Measurements from ENCODE around the gene KRTAP4-3. TPM values are rescaled to one million over a fixed set of nuclear protein-coding genes. Genes with fewer than 3 reads are reported as not detected.

Gene KRTAP4-3
- total RNA-seq (2022; extraction: Qiagen RNA extraction; ENCODE audit: low read depth) = not detected in 5 replicates

GRCh38 chr17:41168121-41168520 is at the start of gene KRTAP4-3:
TSS of gene KRTAP4-3 (minus strand) at chr17:41168221. CDS start at chr17:41168172, 49 bp downstream.

GRCh38 chr17:41189837-41190318 is 21.9 kb upstream of the KRTAP4-3 start, which contains the start of gene KRTAP9-1:
TSS of gene KRTAP9-1 (plus strand) at chr17:41189887. CDS start at chr17:41189887, 0 bp downstream.

GRCh38 chr17:41184480-41184961 is 16.5 kb upstream of the KRTAP4-3 start, which contains the start of gene KRTAP4-1:
TSS of gene KRTAP4-1 (minus strand) at chr17:41184911. CDS start at chr17:41184854, 57 bp downstream.

GRCh38 chr17:41177727-41178271 is 9.8 kb upstream of the KRTAP4-3 start, which contains the start of gene KRTAP4-2:
TSS of gene KRTAP4-2 (minus strand) at chr17:41178221. CDS start at chr17:41178164, 57 bp downstream.

GRCh38 chr17:41160648-41161047 is 7.4 kb downstream of the KRTAP4-3 start, which contains the start of gene KRTAP4-4:
TSS of gene KRTAP4-4 (minus strand) at chr17:41160748. CDS start at chr17:41160691, 57 bp downstream.

GRCh38 chr17:41149652-41149985 is 18.4 kb downstream of the KRTAP4-3 start, which contains the start of gene KRTAP4-5:
TSS of gene KRTAP4-5 (minus strand) at chr17:41149825. CDS start at chr17:41149767, 58 bp downstream.

GRCh38 chr17:41140360-41141131 is 27.5 kb downstream of the KRTAP4-3 start, which contains the start of gene KRTAP4-6:
TSS of gene KRTAP4-6 (minus strand) at chr17:41140544. CDS start at chr17:41140487, 57 bp downstream.

GRCh38 chr17:41123991-41124371 is 44.0 kb downstream of the KRTAP4-3 start, which contains the start of gene KRTAP4-12:
TSS of gene KRTAP4-12 (minus strand) at chr17:41124182. CDS start at chr17:41124122, 60 bp downstream.

GRCh38 chr17:41117846-41118386 is 50.1 kb downstream of the KRTAP4-3 start, which contains the start of gene KRTAP4-11:
TSS of gene KRTAP4-11 (minus strand) at chr17:41118373. CDS start at chr17:41118315, 58 bp downstream.

Other genes starting within 250 kb of the KRTAP4-3 start
- gene KRT23, start 230.6 kb downstream of the KRTAP4-3 start, total RNA-seq (2022; extraction: Qiagen RNA extraction; ENCODE audit: low read depth) = 0.06 to 0.30 TPM (median 0.08 TPM) in 3 of 5 replicates, not detected in the others
- gene KRT39, start 201.3 kb downstream of the KRTAP4-3 start, total RNA-seq (2022; extraction: Qiagen RNA extraction; ENCODE audit: low read depth) = not detected in 5 replicates
- not detected in 5 replicates for gene KRT40, start 183.9 kb downstream of the KRTAP4-3 start, total RNA-seq (2022; extraction: Qiagen RNA extraction; ENCODE audit: low read depth)
- gene KRTAP3-3, start 174.1 kb downstream of the KRTAP4-3 start, total RNA-seq (2022; extraction: Qiagen RNA extraction; ENCODE audit: low read depth) = not detected in 5 replicates
- 0.36 to 0.50 TPM (median 0.42 TPM) in 3 of 5 replicates, not detected in the others for gene KRTAP3-2, start 168.3 kb downstream of the KRTAP4-3 start, total RNA-seq (2022; extraction: Qiagen RNA extraction; ENCODE audit: low read depth)
- gene KRTAP3-1, start 159.1 kb downstream of the KRTAP4-3 start, total RNA-seq (2022; extraction: Qiagen RNA extraction; ENCODE audit: low read depth) = not detected in 5 replicates
- gene KRTAP1-5, start 141.0 kb downstream of the KRTAP4-3 start, total RNA-seq (2022; extraction: Qiagen RNA extraction; ENCODE audit: low read depth) = not detected in 5 replicates
- gene KRTAP1-4, start 138.0 kb downstream of the KRTAP4-3 start, total RNA-seq (2022; extraction: Qiagen RNA extraction; ENCODE audit: low read depth) = not detected in 5 replicates
- not detected in 5 replicates for gene KRTAP1-3, start 133.3 kb downstream of the KRTAP4-3 start, total RNA-seq (2022; extraction: Qiagen RNA extraction; ENCODE audit: low read depth)
- gene KRTAP1-1, start 126.8 kb downstream of the KRTAP4-3 start, total RNA-seq (2022; extraction: Qiagen RNA extraction; ENCODE audit: low read depth) = not detected in 5 replicates
- gene KRTAP2-1, start 120.9 kb downstream of the KRTAP4-3 start, total RNA-seq (2022; extraction: Qiagen RNA extraction; ENCODE audit: low read depth) = not detected in 5 replicates
- not detected in 5 replicates for gene KRTAP2-2, start 113.0 kb downstream of the KRTAP4-3 start, total RNA-seq (2022; extraction: Qiagen RNA extraction; ENCODE audit: low read depth)
- not detected in 5 replicates for gene KRTAP2-3, start 108.1 kb downstream of the KRTAP4-3 start, total RNA-seq (2022; extraction: Qiagen RNA extraction; ENCODE audit: low read depth)
- gene KRTAP2-4, start 102.3 kb downstream of the KRTAP4-3 start, total RNA-seq (2022; extraction: Qiagen RNA extraction; ENCODE audit: low read depth) = not detected in 5 replicates
- not detected in 5 replicates for gene KRTAP4-7, start 84.1 kb downstream of the KRTAP4-3 start, total RNA-seq (2022; extraction: Qiagen RNA extraction; ENCODE audit: low read depth)
- 0.08 TPM in 1 of 5 replicates, not detected in the others for gene KRTAP4-8, start 70.1 kb downstream of the KRTAP4-3 start, total RNA-seq (2022; extraction: Qiagen RNA extraction; ENCODE audit: low read depth)
- gene KRTAP4-16, start 66.0 kb downstream of the KRTAP4-3 start, total RNA-seq (2022; extraction: Qiagen RNA extraction; ENCODE audit: low read depth) = not detected in 5 replicates
- not detected in 5 replicates for gene KRTAP4-9, start 62.8 kb downstream of the KRTAP4-3 start, total RNA-seq (2022; extraction: Qiagen RNA extraction; ENCODE audit: low read depth)
- not detected in 5 replicates for gene KRTAP4-11, start 49.8 kb downstream of the KRTAP4-3 start, total RNA-seq (2022; extraction: Qiagen RNA extraction; ENCODE audit: low read depth)
- gene KRTAP4-12, start 44.0 kb downstream of the KRTAP4-3 start, total RNA-seq (2022; extraction: Qiagen RNA extraction; ENCODE audit: low read depth) = not detected in 5 replicates
- gene KRTAP4-6, start 27.7 kb downstream of the KRTAP4-3 start, total RNA-seq (2022; extraction: Qiagen RNA extraction; ENCODE audit: low read depth) = not detected in 5 replicates
- gene KRTAP4-5, start 18.4 kb downstream of the KRTAP4-3 start, total RNA-seq (2022; extraction: Qiagen RNA extraction; ENCODE audit: low read depth) = not detected in 5 replicates
- not detected in 5 replicates for gene KRTAP4-4, start 7.5 kb downstream of the KRTAP4-3 start, total RNA-seq (2022; extraction: Qiagen RNA extraction; ENCODE audit: low read depth)
- not detected in 5 replicates for gene KRTAP4-2, start 10.0 kb upstream of the KRTAP4-3 start, total RNA-seq (2022; extraction: Qiagen RNA extraction; ENCODE audit: low read depth)
- gene KRTAP4-1, start 16.7 kb upstream of the KRTAP4-3 start, total RNA-seq (2022; extraction: Qiagen RNA extraction; ENCODE audit: low read depth) = 0.17 to 0.25 TPM (median 0.24 TPM) in 4 of 5 replicates, not detected in the other
- not detected in 5 replicates for gene KRTAP9-1, start 21.7 kb upstream of the KRTAP4-3 start, total RNA-seq (2022; extraction: Qiagen RNA extraction; ENCODE audit: low read depth)
- not detected in 5 replicates for gene KRTAP9-2, start 58.4 kb upstream of the KRTAP4-3 start, total RNA-seq (2022; extraction: Qiagen RNA extraction; ENCODE audit: low read depth)
- gene KRTAP9-3, start 64.2 kb upstream of the KRTAP4-3 start, total RNA-seq (2022; extraction: Qiagen RNA extraction; ENCODE audit: low read depth) = not detected in 5 replicates
- not detected in 5 replicates for gene KRTAP9-8, start 69.8 kb upstream of the KRTAP4-3 start, total RNA-seq (2022; extraction: Qiagen RNA extraction; ENCODE audit: low read depth)
- gene KRTAP9-4, start 81.5 kb upstream of the KRTAP4-3 start, total RNA-seq (2022; extraction: Qiagen RNA extraction; ENCODE audit: low read depth) = not detected in 5 replicates
- not detected in 5 replicates for gene KRTAP9-9, start 87.2 kb upstream of the KRTAP4-3 start, total RNA-seq (2022; extraction: Qiagen RNA extraction; ENCODE audit: low read depth)
- not detected in 5 replicates for gene KRTAP9-6, start 97.2 kb upstream of the KRTAP4-3 start, total RNA-seq (2022; extraction: Qiagen RNA extraction; ENCODE audit: low read depth)
- gene KRTAP9-7, start 107.5 kb upstream of the KRTAP4-3 start, total RNA-seq (2022; extraction: Qiagen RNA extraction; ENCODE audit: low read depth) = not detected in 5 replicates
- gene KRTAP29-1, start 134.6 kb upstream of the KRTAP4-3 start, total RNA-seq (2022; extraction: Qiagen RNA extraction; ENCODE audit: low read depth) = not detected in 5 replicates
- gene KRTAP16-1, start 141.1 kb upstream of the KRTAP4-3 start, total RNA-seq (2022; extraction: Qiagen RNA extraction; ENCODE audit: low read depth) = not detected in 5 replicates
- not detected in 5 replicates for gene KRTAP17-1, start 147.5 kb upstream of the KRTAP4-3 start, total RNA-seq (2022; extraction: Qiagen RNA extraction; ENCODE audit: low read depth)
- not detected in 5 replicates for gene KRT33A, start 182.6 kb upstream of the KRTAP4-3 start, total RNA-seq (2022; extraction: Qiagen RNA extraction; ENCODE audit: low read depth)
- gene KRT33B, start 201.6 kb upstream of the KRTAP4-3 start, total RNA-seq (2022; extraction: Qiagen RNA extraction; ENCODE audit: low read depth) = 0.06 to 0.16 TPM (median 0.15 TPM) in 3 of 5 replicates, not detected in the others
- 0.25 to 0.43 TPM (median 0.30 TPM) in 5 replicates for gene KRT34, start 214.1 kb upstream of the KRTAP4-3 start, total RNA-seq (2022; extraction: Qiagen RNA extraction; ENCODE audit: low read depth)
- gene KRT31, start 229.4 kb upstream of the KRTAP4-3 start, total RNA-seq (2022; extraction: Qiagen RNA extraction; ENCODE audit: low read depth) = not detected in 5 replicates

Measured in A549 treated with RU486 at 1 μM for 4 hours (cell line).